WERI-Rb-1 (cell line): ENCODE measurements around the gene AGAP1.
A peak's percentile ranks its signal among the peaks of the same experiment; 100 is the strongest.

ENCODE experiments used
- DNase-seq: peaks from one replicate; pipeline ENCODE4 v3.0.0-alpha.2; 2020
- H3K27ac ChIP-seq: fragments of 250-450 bp; sonication (Bioruptor Pico); 2 replicates; pipeline ENCODE4 v1.5.1; 2020; ENCODE audit warnings: mild to moderate bottlenecking, moderate library complexity
- H3K27me3 ChIP-seq: fragments of 250-450 bp; sonication (Bioruptor Pico); 2 replicates; pipeline ENCODE4 v1.5.1; 2021; ENCODE audit warnings: mild to moderate bottlenecking, low read depth, moderate library complexity; ENCODE audit not compliant: insufficient read depth, severe bottlenecking
- H3K36me3 ChIP-seq: fragments of 250-450 bp; sonication (Bioruptor Pico); 2 replicates; pipeline ENCODE4 v1.5.1; 2020; ENCODE audit warnings: mild to moderate bottlenecking, moderate library complexity
- H3K4me3 ChIP-seq: 2 replicates; pipeline ENCODE4 v1.5.1; 2011; ENCODE audit warnings: low read depth, mild to moderate bottlenecking, control low read depth, low read length
- H3K9me3 ChIP-seq: fragments of 250-450 bp; sonication (Bioruptor Pico); 2 replicates; pipeline ENCODE4 v1.5.1; 2021; ENCODE audit warnings: mild to moderate bottlenecking, moderate library complexity; ENCODE audit not compliant: severe bottlenecking
- TF ChIP-seq, protein P1 (sequence below): IDR thresholded peaks from 2 replicates; pipeline ENCODE4 v1.5.1; 2011; ENCODE audit warnings: low read depth, mild to moderate bottlenecking, control low read depth, inconsistent platforms, low read length

AGAP1 gene

DNA sequence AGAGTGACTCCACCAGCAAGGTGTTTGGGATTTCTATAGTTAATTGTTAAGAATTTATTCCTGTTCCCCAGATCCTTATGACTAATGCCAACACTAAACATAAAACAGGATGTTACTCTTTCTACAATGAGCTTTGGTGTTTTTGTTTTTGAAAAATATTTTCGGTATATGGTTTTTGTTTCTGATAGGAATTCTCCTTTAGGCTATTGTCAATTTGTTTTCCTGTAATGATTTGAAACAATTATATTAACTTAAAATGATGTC, 182.6 kb downstream of the AGAP1 start:
- no peak overlapping the region for H3K4me3 ChIP-seq
- no peaks in the 10 kb centered on the region for H3K27me3 ChIP-seq
- TF ChIP-seq, protein P1, sequence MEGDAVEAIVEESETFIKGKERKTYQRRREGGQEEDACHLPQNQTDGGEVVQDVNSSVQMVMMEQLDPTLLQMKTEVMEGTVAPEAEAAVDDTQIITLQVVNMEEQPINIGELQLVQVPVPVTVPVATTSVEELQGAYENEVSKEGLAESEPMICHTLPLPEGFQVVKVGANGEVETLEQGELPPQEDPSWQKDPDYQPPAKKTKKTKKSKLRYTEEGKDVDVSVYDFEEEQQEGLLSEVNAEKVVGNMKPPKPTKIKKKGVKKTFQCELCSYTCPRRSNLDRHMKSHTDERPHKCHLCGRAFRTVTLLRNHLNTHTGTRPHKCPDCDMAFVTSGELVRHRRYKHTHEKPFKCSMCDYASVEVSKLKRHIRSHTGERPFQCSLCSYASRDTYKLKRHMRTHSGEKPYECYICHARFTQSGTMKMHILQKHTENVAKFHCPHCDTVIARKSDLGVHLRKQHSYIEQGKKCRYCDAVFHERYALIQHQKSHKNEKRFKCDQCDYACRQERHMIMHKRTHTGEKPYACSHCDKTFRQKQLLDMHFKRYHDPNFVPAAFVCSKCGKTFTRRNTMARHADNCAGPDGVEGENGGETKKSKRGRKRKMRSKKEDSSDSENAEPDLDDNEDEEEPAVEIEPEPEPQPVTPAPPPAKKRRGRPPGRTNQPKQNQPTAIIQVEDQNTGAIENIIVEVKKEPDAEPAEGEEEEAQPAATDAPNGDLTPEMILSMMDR, result no peak
- peaks cover 28% of the 10 kb centered on the region for H3K36me3 ChIP-seq
- H3K9me3 ChIP-seq, result no peaks in the 10 kb centered on the region
- H3K27ac ChIP-seq, result peak overlapping the region; percentile 79
- no peak for DNase-seq

DNA sequence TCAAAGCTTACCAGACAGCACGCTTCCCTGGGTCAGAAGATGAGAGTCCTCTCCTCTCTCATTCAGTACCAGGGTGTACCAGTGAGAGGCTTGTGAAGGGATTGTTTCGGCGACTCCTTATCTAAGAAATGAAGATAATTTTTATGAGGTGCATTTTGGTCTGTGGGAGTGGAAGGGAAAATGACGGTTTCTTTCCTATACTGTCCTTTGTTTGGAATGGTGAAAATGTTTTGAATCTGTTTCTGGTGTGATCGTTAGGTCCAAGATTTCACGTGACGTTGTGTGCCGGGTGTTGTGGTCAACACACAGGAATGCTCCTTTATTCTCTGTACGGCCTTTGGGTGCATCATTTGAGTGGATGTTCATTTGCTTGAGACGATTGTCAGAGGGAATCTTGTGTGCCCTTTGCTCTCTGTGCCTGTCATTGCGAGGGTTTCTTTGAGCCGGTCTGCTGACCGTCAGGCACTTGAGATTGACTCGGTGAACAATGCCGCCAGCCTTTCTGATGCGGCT, 183.5 kb downstream of the AGAP1 start:
- no peak for DNase-seq
- no peaks in the 10 kb centered on the region for H3K9me3 ChIP-seq
- peak overlapping the region; percentile 52 for H3K4me3 ChIP-seq
- no peaks in the 10 kb centered on the region for H3K27me3 ChIP-seq
- H3K36me3 ChIP-seq, result peaks cover 20% of the 10 kb centered on the region
- TF ChIP-seq, protein P1, result no peak
- H3K27ac ChIP-seq, result peak overlapping the region; percentile 79

DNA sequence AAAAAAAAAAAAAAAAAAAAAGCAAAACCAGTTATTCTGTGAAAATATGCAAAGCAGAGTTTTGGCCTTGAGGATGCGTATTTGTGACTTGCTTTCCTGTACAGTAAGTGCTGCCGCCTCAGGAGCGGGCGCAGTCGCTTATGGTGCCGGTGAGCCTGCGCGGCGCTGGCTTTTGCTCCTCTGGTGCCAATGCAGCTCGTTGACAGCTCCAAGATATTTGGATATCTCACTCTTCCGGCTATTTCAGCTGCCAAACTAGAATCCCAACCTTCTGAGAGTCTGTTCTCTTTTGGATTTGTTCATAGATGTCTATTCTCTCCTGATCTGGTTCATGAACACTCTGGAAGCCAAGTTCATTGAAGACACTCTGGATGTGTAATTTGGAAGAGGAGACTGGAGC, 184.1 kb downstream of the AGAP1 start:
- Histone ChIP-seq H3K36me3 (peaks cover 14% of the 10 kb centered on the region), H3K4me3 (peak overlapping the region; percentile 52), H3K27ac (peak overlapping the region; percentile 79), H3K27me3 (no peaks in the 10 kb centered on the region), H3K9me3 (no peaks in the 10 kb centered on the region)
- no peak for DNase-seq
- TF ChIP-seq, protein P1, result no peak

DNA sequence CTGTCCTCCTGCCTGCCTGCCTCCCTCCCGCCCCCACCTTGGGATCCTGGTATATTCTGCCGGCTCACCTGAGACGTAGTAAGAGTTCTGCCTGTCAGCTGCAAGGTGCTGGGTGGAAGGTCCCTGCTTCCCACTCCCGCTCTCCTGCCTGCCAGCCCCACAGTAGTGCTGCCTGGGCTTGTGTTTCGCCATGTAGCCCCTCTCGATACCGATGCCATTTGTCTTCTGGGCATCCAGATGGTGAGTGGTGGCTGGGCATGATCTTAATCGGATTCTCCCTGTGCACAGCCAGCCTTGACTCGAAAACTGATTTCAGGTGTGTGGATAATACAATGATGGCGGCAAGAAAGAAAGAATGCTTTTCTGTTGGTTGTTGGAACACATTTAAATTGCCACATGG, 184.9 kb downstream of the AGAP1 start:
- Histone ChIP-seq H3K4me3 (peak overlapping the region; percentile 52), H3K9me3 (no peaks in the 10 kb centered on the region), H3K36me3 (peaks cover 10% of the 10 kb centered on the region), H3K27me3 (no peaks in the 10 kb centered on the region), H3K27ac (peak overlapping the region; percentile 79)
- TF ChIP-seq, protein P1, result no peak
- no peak for DNase-seq

DNA sequence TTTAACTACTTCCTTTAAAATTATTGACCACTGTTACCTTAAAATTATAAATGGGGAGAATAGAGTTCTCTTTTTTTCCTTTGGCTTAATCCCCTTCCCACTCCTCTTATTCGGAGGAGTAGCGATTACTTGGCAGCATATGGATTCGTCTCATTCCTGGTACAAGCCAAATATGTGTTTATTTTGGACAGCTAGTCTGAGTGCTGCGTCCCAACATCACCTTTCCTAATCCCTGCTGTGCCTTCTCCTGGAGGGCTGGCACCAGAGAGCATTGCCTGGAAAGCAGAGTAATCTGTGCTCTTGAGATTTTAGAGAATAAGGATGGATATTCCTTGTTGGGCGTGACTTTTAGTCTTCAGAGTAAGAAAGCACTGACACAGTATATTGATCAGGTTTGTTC, 185.6 kb downstream of the AGAP1 start:
- Histone ChIP-seq H3K9me3 (no peaks in the 10 kb centered on the region), H3K4me3 (peak overlapping the region; percentile 52), H3K27me3 (no peaks in the 10 kb centered on the region), H3K36me3 (peaks cover 15% of the 10 kb centered on the region), H3K27ac (peak overlapping the region; percentile 79)
- TF ChIP-seq, protein P1, result no peak
- peak; percentile 65 for DNase-seq

DNA sequence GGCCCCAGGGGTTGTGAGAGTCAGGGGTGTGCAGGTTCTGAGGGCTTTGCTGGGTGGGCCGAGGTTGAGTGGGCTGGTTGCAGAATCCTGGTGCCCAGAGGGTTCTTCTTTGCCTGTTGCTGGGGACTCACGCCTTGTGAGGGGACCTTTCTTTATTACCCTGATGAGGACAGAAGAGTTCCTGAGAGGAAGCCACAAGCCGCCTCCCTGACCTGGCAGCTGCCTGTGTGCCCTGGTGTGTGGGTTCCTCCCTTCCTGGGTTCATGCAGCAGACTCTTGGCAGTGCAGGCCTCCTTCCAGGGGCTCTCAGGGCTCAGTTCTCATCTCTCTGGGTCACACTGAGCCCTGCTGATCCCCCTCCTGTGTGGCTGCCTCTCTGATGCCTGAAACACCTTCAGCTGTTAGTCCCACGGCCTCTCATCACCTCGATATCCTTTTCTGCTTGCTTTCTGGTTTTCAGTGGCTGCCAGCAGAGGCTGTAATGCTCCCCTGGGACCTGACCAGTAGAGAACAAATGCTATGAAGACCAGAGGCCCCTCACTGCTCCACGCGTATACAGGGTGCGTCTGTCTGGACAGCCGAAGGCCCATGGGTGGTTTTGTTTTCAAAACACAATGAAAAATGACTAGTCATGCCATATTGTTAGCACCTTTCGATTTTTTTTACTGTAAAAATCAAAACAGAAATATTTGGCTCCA, 191.3 kb downstream of the AGAP1 start:
- Histone ChIP-seq H3K9me3 (no peaks in the 10 kb centered on the region), H3K27ac (no peak overlapping the region), H3K36me3 (peaks cover 36% of the 10 kb centered on the region), H3K27me3 (no peaks in the 10 kb centered on the region), H3K4me3 (no peak overlapping the region)
- DNase-seq, result no peak
- TF ChIP-seq, protein P1, result no peak
